ENCODE measurements around the gene SPRED2. TPM values are rescaled to one million over a fixed set of nuclear protein-coding genes. Genes with fewer than 3 reads are reported as not detected.
A peak's percentile ranks its signal among the peaks of the same experiment; 100 is the strongest.

The SPRED2 gene
- polyA plus RNA-seq, 1 donor: 41.2 TPM

DNA sequence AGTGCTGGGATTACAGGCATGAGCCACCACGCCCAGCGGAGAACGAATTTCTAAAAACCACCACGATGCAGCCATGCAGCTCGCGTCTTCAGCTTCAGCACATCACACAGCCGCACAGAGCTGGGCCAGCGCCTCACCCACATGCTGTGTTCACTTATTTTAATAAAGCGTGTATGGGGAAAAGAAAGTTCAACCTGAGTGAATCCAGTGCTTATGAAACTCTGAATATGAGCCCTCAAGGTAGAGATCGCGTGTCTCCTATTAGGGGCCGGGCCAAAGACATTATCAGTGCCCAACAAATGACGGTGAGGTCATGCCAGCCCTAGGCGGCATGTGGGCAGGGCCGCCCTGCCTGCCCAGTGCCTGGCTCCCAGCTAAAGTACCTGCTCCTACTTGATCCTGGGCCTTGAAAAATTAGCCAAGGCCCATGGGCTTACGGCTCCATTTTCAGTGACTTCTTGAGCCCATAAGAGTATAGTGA is 44.3 kb downstream of the SPRED2 start:
- no peak for DNase-seq

DNA sequence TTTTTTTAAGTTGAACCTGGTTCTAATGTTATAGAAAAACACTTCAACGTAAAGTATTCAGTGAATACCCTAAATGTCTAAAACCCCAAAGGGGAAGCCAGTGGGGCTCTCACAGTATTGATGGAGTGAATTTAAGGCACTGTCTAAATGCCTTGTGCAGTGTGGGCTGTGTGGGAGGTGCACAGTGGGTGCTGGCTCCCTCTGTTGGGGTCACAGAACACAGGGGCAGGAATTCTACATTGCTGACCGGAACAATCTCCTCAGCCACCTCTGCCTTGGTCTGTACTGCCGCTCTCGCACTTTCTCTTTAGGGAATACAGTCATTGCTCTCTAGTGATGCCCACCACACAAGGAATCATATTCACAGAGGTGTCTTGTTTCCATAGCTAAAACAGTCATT is 45.4 kb downstream of the SPRED2 start:
- no peak for DNase-seq

DNA sequence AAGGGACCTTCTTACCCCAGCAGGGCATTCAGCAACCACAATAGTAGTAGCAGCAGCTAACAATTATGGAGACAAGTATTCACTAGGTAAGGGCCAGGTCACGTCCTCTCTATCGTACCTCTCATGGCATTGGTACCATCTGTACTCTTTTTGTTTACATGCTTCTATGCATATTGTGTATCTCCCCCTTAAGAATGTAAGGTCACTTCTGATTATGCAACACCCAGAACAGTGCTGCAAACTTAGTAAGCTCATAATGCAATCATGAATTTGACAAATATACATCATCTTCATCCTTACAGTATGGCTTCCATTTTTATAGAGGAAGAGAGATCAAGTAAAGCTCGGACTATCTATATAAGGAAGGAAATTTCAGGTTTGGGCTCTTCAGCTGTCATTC is 46.1 kb downstream of the SPRED2 start:
- DNase-seq: no peak

DNA sequence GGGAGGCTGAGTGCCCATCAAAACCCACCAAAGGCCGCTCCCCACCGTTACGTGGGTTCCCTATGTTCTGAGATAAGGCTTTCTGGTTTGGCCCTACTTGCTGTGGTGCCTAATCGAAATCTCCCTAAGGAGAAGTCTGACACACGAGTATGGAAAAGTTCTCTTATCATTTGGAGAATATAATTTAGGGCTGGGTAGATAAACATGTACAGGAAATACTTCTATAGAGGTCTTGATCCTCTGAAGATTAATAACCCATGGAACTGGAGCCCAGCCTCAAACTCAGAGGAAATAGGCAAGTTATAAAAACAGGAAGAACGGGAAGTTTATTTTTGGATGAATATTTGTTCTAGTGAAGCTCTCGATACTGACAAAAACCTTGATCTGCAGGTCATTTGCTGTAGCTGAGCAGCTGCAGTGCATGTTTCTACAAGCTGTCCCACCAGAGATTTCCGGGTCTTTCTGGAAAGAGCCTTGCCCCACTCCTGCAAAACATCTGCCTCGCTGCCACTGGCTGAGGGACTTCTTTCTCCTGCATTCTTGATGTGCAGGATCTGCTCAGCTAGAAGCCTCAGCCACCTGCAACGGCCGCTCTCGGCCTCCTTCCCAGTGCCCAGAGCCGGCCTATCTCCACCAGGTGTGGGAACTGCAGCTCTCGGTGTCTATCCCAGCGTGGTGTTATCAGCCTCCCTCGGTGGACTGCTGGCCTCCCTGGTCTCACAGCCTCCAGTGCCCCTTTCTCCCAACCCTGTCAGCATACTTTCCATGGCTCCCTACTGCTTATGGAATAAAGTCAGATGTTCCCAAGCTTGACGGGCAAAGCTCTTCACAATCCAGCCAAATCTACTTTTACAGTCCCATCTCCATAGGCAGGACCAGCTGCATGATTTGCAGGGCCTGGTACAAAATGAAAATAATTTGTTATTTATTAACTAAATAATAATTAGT is 48.6 kb downstream of the SPRED2 start:
- no peak for DNase-seq

DNA sequence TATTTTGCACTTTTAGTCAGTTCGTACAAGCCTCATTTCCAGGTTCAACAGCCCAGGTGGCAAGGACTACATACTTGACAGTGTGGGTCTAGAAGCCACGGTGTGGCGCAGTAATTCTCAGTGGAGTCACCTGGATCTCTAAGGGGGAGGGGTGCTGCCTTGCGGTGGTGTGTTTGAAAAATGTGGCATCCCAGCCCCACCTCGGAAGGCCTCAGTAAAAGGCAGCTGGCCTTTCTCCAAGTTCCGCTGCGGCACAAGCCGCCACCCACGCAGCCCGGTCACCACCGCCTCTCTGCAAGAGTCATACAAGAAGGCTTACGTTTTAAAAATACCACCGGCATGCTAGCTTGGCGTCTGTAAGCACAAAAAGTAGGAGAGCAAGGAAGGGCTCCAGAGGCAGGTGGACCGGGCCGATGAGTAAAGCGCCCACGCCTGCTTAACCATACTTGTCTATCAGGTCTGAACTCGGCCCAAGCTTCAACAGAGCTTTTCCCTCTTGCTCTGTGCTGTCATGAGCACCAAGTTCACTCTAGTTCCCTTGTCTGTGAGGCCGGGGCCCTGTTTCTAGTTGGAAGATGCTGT is 49.5 kb downstream of the SPRED2 start:
- peak; percentile 71 for DNase-seq

DNA sequence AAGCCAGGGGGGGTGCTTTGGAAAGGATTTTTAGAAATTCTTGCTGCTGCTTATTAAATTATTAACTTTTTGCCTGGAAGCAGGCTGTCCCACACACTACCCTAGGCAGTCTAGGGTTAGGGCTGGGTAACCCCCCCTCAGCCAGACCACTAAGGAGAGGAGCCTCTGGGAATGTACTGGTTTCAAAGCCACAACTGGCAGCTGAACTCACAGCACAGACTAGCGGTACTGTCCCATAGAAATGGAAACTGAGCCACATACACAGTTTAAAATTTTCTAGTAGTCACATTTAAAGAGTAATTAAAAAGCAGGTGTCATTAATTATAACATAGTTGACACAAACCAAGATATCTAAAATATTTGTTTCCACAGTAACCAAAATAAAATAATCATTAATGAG is 50.1 kb downstream of the SPRED2 start:
- no peak for DNase-seq

DNA sequence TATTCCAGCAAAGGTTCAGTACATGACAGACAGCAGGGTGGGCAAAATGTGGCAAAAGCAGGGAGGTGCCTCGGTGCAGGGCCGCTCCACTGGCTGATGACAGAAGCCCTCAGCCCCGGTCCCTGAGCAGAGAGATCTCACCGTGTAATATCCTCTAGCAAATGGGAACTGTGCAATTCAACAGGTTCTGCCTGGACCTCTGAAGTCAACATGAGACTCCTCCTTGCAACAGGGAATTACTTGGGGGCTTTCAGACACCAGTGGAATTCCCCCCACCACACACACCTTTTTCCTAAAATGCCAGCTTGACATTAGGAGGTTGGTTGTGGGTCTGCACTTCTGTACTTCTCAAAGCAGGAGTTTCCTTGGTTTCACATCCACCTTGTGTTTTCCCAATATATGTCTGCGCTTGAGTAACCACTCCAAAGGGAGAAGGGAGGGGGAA is 50.8 kb downstream of the SPRED2 start:
- DNase-seq: no peak

DNA sequence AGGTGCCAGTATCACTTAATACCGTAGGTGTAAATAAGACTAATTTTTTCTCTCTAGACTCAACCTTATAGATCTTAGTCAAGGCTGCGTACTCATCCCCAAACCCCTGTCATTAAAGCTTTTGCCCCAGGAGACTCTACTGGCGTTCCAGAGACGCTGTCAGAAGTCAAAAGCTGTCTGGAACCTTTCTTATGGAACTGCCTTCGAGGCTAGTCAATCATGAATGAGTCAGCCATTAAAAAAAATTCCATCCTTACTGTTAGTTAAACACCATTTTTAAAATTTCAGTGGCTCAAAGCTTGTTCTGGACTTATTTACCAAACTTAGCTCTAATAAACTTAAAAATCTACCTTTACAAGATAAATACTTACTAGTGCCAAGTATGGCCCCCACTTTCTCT is 52.1 kb downstream of the SPRED2 start:
- DNase-seq: no peak

DNA sequence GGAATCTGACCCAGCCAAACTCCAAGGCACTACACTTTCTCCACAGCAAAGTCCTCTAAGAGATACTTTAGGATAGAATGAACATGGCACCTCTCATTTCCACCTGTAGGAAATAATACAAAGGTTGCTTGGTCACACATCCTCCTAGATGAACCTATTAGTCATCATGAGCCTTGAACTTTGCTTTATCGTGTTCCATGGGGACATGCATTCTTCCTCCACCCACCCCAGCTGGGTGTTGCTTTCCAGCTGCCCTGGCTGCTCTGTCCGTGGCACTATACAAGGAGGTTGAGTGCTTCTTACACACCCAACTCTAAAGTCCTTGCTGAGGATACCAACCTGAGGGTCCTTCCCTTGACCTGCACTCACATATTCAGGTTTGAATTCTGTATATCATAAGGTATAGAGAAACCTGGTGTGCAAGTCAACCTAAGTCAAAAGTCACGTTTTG is 52.7 kb downstream of the SPRED2 start:
- DNase-seq: no peak

DNA sequence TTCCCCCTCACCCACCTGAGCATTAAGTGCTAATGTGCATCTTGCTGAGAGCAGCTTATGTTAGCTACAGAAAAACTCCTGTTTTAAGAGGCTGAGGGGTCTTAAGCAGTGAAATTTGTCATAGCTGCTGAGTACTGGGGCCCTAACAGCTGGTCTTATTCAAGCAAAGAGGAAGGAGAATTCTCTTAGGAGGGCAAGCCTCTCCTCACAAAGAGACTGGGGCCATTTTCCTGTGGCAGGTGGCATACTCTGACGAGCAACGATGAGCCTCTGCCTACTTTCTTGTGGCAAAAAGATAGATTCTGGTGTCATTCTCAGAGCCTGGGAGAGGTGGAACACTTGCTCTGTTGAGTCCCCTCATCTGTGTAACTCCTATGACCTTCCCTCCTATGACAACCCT is 53.2 kb downstream of the SPRED2 start:
- DNase-seq: no peak

DNA sequence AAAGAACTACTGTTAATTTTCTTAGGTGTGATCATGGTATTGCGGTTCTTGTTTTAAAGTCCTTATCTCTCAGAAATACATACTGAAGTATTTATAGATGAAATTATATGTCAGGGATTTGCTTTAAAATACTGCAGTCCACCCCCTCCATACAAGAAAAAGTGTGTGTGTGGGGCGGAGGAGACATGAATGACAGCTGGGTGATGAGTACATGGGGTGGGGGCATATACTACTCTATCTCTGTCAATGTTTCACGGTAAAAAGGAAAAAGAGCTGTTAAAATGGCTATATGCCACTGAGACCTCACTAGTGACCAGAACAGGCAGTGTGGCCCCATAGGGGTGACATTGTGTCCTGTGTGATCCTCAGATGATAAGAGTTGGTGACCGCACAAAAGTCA is 54.1 kb downstream of the SPRED2 start:
- DNase-seq: no peak

DNA sequence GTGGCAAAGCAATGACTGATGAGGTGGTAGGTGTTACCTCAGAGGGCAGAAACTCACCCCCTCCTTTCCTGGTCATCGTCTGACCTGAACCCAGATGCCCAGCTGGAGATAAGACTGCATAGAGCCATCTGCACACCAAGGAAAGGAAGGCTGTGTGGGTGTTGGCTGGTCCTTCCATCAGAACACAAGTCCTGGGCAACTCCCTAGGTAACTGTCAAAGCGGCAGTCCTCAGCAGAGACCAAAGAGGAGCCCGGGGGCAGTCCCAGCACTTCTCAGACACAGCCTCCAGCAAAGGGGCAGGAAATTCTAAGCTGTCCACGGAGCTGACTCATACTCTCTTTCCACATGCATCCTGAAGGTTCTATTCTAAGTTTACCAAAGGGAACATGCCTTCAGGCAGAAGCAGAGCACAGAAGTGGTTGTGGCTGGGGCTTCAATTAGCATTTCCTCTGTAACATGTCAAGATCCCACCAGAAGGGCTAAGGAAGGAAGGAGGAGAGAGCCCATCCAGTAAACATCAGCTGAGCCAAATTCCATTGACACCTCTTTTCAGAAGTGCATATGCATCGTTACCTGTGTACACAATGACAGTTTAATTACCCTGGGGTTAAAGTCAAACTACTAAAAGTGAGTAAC is 54.7 kb downstream of the SPRED2 start:
- no peak for DNase-seq

DNA sequence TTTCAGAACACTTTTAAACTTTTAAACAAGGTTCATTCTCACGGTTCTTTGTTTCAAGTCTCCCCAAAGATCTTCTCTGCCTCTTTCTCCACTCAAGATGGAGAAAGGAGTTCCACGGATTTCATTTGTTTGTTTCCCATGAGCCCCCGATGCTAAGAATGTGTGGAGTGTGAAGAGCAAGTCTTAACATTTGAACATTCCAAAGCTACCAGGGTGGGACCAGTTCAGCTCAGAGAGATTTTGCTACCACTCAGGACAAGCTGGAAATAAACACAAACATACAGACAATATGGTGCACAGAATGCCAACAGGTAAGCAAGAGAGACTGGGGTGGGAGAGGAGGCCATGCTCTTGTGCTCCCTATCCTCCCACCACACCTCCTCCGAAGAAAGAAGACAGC is 56.7 kb downstream of the SPRED2 start:
- DNase-seq: no peak

DNA sequence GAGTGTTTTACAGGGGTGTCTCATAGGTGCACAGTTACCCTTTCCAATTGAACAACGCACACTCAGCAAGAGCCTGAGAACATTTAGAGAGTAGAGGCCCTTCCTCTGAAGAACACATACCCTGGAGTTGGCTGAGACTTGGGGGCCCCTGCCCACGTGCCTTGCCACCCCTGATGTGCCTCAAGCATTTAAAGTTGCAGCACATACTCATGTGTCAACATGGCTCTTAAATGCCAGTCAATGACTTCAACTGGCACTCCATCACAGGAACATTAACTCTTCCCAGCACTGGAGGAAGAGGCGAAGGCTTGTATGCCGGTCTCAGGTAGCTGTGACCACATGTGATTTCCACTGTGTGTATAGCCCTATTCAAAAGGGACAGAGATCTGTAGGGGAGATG is 57.4 kb downstream of the SPRED2 start:
- DNase-seq: no peak

DNA sequence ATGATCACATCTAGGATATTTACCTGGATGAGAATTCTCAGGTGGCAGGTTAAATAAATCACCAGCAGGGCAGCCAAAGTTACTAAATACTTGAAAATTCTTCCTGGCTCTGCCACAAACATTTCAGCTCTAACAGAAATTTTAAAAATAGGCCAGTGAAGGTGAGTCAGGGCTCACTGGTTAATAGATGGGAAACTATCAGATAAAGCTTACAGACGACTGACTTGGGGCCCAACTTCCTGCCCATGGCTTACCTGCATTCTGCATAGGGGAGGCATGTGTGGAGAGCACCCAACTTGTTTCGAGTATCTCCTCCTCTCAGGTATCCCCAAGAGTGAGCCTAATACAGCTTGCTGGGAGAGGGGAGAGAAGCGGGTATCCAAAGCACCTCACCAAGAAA is 57.8 kb downstream of the SPRED2 start:
- no peak for DNase-seq

DNA sequence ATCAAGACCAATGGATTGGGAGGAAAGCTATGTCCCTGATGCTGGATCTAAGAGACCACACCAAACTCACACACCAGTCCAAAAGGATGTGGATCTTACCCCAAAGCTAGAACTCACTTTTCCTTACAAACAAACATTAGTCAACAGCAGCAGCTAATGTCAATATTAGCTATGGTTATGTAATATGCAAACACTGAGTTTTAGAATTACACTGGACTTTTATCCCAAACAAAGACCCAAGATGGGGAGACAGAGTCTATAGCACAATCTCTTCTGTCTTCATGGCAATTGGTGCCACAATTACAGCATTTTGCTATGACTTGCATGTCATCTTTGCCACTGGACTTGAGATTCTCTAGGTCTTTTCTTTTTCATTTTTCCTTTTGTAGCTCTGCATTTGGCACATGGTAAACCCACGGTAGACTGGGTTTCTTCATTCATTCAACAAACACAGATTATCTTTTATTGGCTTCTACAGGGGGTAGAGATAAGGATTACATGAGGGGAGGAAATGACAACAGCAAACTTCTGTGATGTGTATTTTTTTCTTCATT is 59.0 kb downstream of the SPRED2 start:
- DNase-seq: no peak

DNA sequence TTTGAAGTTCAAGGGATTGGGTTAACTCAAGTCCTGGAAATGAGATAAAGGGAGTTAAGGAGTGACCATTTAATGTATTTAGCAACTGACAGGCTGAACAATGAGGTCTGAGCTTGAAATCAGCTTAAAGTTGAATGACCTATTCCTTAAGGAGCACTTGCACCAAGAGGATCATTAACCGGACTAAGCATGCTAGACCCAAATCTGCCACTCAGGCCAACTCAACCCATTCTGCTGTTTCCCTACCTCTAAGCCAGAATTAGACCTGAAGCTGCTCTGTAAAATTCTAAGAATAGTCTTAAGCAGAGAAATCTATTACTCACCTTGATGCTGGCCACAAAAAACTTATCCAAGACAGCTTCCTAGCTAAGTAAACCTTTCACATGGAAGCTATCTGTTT is 59.8 kb downstream of the SPRED2 start:
- DNase-seq: no peak

DNA sequence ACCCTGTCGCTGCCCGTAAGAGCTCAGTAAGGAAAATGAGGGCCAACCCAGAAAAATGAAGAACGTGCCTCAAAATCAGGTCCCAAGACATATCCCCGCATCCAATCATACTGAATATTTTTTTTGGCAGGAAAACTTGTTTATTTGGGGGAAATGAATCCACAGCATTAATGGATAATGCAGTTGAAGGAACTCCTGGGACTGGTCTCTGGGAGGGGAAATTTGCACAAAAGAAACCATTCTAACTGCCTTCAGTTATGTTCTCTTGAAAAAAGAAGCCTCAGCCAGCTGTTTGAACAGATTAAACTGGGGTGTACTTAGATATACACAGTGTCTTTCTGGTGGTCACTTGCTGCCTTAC is 61.3 kb downstream of the SPRED2 start:
- no peak for DNase-seq

DNA sequence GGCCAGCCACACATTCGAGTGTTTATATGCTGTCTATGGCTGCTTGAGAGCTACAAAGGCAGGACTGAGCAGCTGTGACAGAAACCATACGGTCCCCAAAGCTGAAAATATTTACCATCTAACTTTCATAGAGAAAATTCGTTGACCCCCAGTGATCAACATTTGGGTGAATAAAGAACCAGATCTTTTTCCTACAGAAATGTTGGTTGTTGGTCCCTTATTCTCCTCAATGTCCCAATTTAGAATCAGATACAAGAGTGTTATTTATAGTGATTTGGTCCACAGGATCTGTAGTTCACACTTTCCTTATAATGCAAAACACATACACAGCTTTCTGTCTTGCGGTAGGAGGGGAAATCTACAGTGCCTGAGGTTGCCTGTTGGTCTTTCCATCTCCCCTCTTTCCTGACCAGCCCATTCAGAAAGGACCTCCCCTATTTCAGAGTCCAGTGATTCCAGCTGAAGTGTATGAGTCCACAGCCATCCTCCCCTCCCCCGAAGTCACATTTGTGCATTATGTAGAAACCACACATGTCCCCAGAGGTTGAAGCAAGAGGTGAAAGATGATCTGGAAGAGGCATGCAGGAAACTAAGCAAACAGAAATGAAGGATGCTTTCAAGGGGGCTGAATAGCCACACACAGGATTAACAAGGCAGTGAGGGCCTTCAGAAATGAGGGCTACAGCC is 61.9 kb downstream of the SPRED2 start:
- DNase-seq: peak; percentile 31

DNA sequence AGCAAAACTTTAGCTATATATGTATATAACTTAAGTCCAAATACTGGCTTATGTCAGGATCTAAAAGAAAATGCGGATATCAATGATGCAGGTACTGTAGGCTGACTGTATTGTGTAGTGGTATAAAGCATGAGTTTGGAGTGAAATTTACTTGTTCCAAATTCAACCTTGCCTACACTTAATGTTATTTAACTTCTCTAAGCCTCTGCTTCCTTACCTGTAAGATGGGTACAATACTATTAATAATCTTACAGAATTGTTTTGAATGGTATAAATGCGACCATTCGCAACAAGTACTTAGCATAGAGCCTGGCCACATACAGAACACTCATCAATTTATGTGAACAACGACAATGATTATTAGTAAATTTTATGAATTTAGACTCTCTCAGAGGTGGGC is 62.4 kb downstream of the SPRED2 start:
- DNase-seq: no peak

DNA sequence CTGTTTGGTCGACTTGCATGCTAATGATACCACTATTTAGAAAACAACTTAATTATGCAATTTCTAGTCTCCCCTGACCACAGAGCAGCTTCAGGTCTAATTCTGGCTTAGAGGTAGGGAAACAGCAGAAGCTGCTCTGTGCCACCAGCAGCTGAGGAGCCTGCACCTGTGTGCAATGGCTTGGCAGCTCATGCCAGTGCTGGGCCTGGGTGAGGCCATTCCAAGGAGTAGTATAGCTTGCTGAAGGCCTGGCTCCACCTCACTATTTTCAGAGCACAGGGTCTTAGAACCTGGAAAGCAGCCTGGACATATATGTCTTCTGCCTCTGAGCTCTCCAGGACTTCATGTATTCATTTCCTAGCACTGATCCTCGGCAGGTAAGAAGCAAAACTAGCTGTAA is 62.8 kb downstream of the SPRED2 start:
- no peak for DNase-seq

DNA sequence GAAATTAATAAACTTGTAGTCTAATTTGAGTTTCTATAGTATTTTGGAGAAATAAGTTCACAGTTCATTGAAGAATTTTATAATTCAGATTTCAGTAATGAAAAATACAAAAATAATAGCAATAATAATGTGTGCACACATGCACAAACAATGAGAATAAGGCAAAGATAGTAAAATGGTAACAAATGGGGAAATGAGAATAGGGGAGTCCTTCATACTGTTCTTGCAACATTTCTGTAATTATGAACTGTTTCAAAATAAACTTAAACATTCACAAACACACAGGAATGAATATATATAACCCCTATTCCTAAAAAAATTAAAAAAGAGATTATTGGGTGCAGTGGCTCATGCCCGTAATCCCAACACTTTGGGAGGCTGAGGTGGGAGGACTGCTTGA is 63.9 kb downstream of the SPRED2 start:
- no peak for DNase-seq
